A673 (cell line): ENCODE results near the gene ABCF3. TPM values are rescaled to one million over a fixed set of nuclear protein-coding genes. Genes with fewer than 3 reads are reported as not detected.
A peak's percentile ranks its signal among the peaks of the same experiment; 100 is the strongest.

Experiments
- Bru-seq: library from RNA; stranded (reverse); fragments of 400-500 nt; gene quantifications from one replicate; lab custom pipeline; 2021; lab: Mats Ljungman, UMichigan
- BruChase-seq, 2 experiments: library from RNA; stranded (reverse); fragments of 400-500 nt; gene quantifications; one replicate each; lab custom pipeline; 2021; lab: Mats Ljungman, UMichigan
- BruUV-seq: library from RNA; stranded (reverse); fragments of 400-500 nt; replicated peaks from 2 replicates; lab custom pipeline; 2021; lab: Mats Ljungman, UMichigan
- CTCF ChIA-PET: fragments of 300-600 bp; sonication (Branson Sonifier 250); formaldehyde crosslinking; loops from one replicate; lab custom pipeline; 2022; ENCODE audit warnings: antibody characterized with exemption; lab: Charles Lee
- POLR2A ChIA-PET: fragments of 300-600 bp; sonication (Branson Sonifier 250); formaldehyde crosslinking; loops from one replicate; lab custom pipeline; 2022; ENCODE audit warnings: antibody characterized with exemption; ENCODE audit not compliant: low non-redundant PET; lab: Charles Lee
- DNase-seq: peaks from one replicate; pipeline ENCODE4 v3.0.0-alpha.2; 2015; ENCODE audit warnings: low spot score
- H3K27ac ChIP-seq: fragments of 200-600 bp; sonication (generic); 2 replicates; pipeline ENCODE4 v1.5.1; 2016; ENCODE audit warnings: mixed run types, low read depth, mild to moderate bottlenecking, mixed read lengths, antibody characterized with exemption, low read length; ENCODE audit not compliant: poor library complexity, severe bottlenecking
- H3K27me3 ChIP-seq: fragments of 200-600 bp; sonication (generic); replicated peaks from 2 replicates; pipeline ENCODE4 v1.6.1; 2017; ENCODE audit warnings: mixed run types, low read depth, mild to moderate bottlenecking, mixed read lengths, antibody characterized with exemption, low read length; ENCODE audit not compliant: insufficient read depth, poor library complexity
- H3K36me3 ChIP-seq: fragments of 200-600 bp; sonication (generic); 2 replicates; pipeline ENCODE4 v1.6.1; 2016; ENCODE audit warnings: mixed run types, mild to moderate bottlenecking, mixed read lengths, antibody characterized with exemption, low read length; ENCODE audit not compliant: insufficient read depth, poor library complexity, severe bottlenecking
- H3K4me1 ChIP-seq: fragments of 200-600 bp; sonication (generic); 2 replicates; pipeline ENCODE4 v1.6.1; 2017; ENCODE audit warnings: mixed run types, mild to moderate bottlenecking, mixed read lengths, antibody characterized with exemption, low read length; ENCODE audit not compliant: insufficient read depth, poor library complexity, severe bottlenecking
- H3K4me3 ChIP-seq: fragments of 200-600 bp; sonication (generic); 2 replicates; pipeline ENCODE4 v1.5.1; 2016; ENCODE audit warnings: low read depth, mixed run types, mild to moderate bottlenecking, mixed read lengths, low read length; ENCODE audit not compliant: poor library complexity, severe bottlenecking
- H3K9me3 ChIP-seq: fragments of 200-600 bp; sonication (generic); 2 replicates; pipeline ENCODE4 v1.6.1; 2016; ENCODE audit warnings: mixed run types, low read depth, mild to moderate bottlenecking, mixed read lengths, antibody characterized with exemption, low read length; ENCODE audit not compliant: poor library complexity, severe bottlenecking
- CTCF ChIP-seq: fragments of 300-800, 200-600 bp; sonication (generic); conservative IDR thresholded peaks from 2 replicates; pipeline ENCODE4 v1.5.1; 2017; ENCODE audit warnings: low read depth, mild to moderate bottlenecking, antibody characterized with exemption, low read length, moderate library complexity, mixed read lengths
- EZH2 ChIP-seq: fragments of 200-600 bp; sonication (generic); IDR thresholded peaks from 2 replicates; pipeline ENCODE4 v1.6.1; 2017; ENCODE audit warnings: borderline replicate concordance, low read depth, mild to moderate bottlenecking, mixed read lengths, antibody characterized with exemption, low read length; ENCODE audit not compliant: poor library complexity, severe bottlenecking
- intact Hi-C: fragments of 100-400 bp; cut with micrococcal nuclease; formaldehyde crosslinking; loops from one replicate; pipeline ENCODE4 v1.10.0; 2022; ENCODE audit not compliant: unreplicated experiment
- long read RNA-seq: library from polyadenylated mRNA; stranded (forward); transcript quantifications from one replicate; pipeline ENCODE4 v2.0.0, GENCODE V29; 2022
- total RNA-seq: library from RNA; stranded (reverse); gene quantifications from 2 replicates; pipeline ENCODE4 v1.2.3, GENCODE V29; 2021

ABCF3 gene
- total RNA-seq (65.1 and 65.2 TPM in 2 replicates), Bru-seq, nascent RNA (percentile 72 among the genes with signal in this experiment), BruChase-seq, experiment 1, labeled RNA remaining after a 2-hour chase (percentile 85 among the genes with signal in this experiment), BruChase-seq, experiment 2, labeled RNA remaining after a 6-hour chase (percentile 85 among the genes with signal in this experiment)
- long read RNA-seq, transcript ABCF3-203 (21 exons, 2,624 nt): major isoform, 116 of 161 reads
- long read RNA-seq, partial matches to known transcripts: 7 of 161 reads
- long read RNA-seq, other reads (novel, unspliced or antisense): 37 of 161 reads

GRCh38 chr3:184186184-184186901, at the start of gene ABCF3:
Gene ABCF3 (plus strand): TSS chr3:184186199. CDS start chr3:184186208, 9 bp downstream.
- CTCF ChIA-PET: interaction anchor here (0.5 to 1.0 kb wide), 3 partner anchors 51 to 291 kb away, joined by 3 to 13 read pairs (median 3); no protein-coding TSS in a partner anchor
- H3K27ac ChIP-seq: peak within 1 kb of the TSS; percentile 92
- H3K9me3 ChIP-seq: no peaks in the 10 kb centered on the region
- peaks cover 9% of the 10 kb centered on the region for H3K4me1 ChIP-seq
- intact Hi-C loops: no loop called here
- TF ChIP-seq EZH2: no peak
- TF ChIP-seq CTCF: no peak
- H3K4me3 ChIP-seq: peak within 1 kb of the TSS; percentile 99
- POLR2A ChIA-PET: interaction anchor here (0.6 to 1.6 kb wide), 5 partner anchors 10 to 417 kb away, joined by 3 to 6 read pairs (median 4); no protein-coding TSS in a partner anchor
- no peak for DNase-seq
- H3K36me3 ChIP-seq: peaks cover 71% of the 10 kb centered on the region
- BruUV-seq: no TSS peak
- no peaks in the 10 kb centered on the region for H3K27me3 ChIP-seq

GRCh38 chr3:184140436-184140835, 45.6 kb upstream of the ABCF3 start:
- Histone ChIP-seq H3K27me3 (no peaks in the 10 kb centered on the region), H3K4me3 (no peak overlapping the region), H3K9me3 (no peaks in the 10 kb centered on the region), H3K4me1 (peaks cover 9% of the 10 kb centered on the region), H3K36me3 (peaks cover 55% of the 10 kb centered on the region), H3K27ac (no peak overlapping the region)
- intact Hi-C loops: no loop called here
- no peak for DNase-seq
- CTCF ChIA-PET: no interaction called here
- TF ChIP-seq CTCF (no peak), EZH2 (no peak)
- BruUV-seq: no TSS peak
- POLR2A ChIA-PET: no interaction called here

- intact Hi-C loops: no loop called here
- DNase-seq: no peak
- no peak for TF ChIP-seq CTCF
- TF ChIP-seq EZH2: no peak
- H3K4me1 ChIP-seq: no peaks in the 10 kb centered on the region
- peaks cover 62% of the 10 kb centered on the region for H3K36me3 ChIP-seq
- no peak overlapping the region for H3K27ac ChIP-seq
- POLR2A ChIA-PET: no interaction called here
- CTCF ChIA-PET: no interaction called here
- no peak overlapping the region for H3K4me3 ChIP-seq
- no peaks in the 10 kb centered on the region for H3K9me3 ChIP-seq
- BruUV-seq: no TSS peak
- no peaks in the 10 kb centered on the region for H3K27me3 ChIP-seq
These were observed 43.8 kb upstream of the ABCF3 start for GRCh38 chr3:184142199-184142598.
